ENCODE measurements around the gene RPL27A.

RPL27A gene

GRCh38 chr11:8702598-8702915, 20.0 kb downstream of the RPL27A start:
- no peak for DNase-seq

GRCh38 chr11:8704136-8704535, 21.5 kb downstream of the RPL27A start:
- no peak for DNase-seq

DNA sequence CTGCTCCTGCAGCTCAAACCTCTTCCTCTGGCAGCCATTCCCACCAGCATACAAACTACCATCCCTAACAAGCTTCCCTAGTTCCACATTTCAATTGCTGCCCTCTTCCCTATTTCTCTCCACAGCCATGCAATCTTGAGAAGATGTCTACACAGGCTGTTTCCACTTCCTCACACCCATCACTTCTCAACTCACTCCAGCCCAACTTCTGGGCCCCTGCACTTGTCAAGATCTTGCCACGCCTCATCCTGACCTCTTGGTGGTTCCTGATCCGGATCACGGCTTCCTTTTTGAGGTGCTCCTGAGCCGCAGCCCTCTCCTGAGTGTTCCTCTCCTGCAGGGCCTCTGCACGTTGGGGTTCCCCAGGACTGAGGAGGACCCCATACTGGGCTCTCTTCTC, 22.6 kb downstream of the RPL27A start:
- DNase-seq, result no peak

DNA sequence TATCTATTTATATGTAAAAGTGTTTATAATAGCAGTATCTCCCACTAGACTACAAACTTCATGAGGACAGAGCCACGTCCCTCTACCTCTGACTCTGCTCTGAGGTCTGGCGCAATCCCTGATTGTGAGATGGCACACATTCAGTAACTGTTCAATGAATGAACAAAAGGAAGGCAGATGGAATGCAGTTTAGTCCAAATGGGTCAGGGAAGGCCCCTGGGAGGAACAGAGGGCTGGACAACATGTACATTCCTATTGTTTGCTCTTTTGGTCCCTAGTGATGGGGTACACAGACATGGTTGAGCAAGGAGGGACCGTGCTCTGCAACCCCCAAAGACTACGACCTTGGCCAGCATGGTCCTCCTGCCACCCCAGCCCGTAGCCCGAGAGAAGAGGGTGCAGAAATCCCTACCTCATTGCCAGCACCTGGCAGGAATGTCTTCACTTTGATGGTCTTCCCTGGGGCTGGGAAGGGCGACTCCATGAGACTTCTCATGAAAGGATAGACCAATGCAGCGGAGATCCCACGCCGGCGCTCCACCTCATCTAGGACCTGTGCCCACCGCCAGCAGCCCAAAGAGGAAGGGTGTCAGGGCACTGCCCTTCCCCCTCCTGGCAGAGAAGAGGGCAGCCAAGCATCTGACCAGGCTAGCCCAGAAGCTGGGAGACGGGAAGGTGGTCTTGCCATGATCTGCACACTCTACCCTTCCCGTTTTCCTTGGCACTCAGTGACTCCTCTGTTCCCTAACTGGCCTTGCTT, 24.3 kb downstream of the RPL27A start:
- DNase-seq, result no peak

GRCh38 chr11:8707541-8708191, 25.1 kb downstream of the RPL27A start:
- peak; percentile 54 for DNase-seq

- DNase-seq, result no peak
Measured at GRCh38 chr11:8709002-8709672, 26.5 kb downstream of the RPL27A start.

- DNase-seq, result no peak
Measured at GRCh38 chr11:8709777-8710176, 27.2 kb downstream of the RPL27A start.

GRCh38 chr11:8711895-8712442, 29.4 kb downstream of the RPL27A start:
- no peak for DNase-seq

- no peak for DNase-seq
Measured at GRCh38 chr11:8712506-8712905, 29.9 kb downstream of the RPL27A start.

DNA sequence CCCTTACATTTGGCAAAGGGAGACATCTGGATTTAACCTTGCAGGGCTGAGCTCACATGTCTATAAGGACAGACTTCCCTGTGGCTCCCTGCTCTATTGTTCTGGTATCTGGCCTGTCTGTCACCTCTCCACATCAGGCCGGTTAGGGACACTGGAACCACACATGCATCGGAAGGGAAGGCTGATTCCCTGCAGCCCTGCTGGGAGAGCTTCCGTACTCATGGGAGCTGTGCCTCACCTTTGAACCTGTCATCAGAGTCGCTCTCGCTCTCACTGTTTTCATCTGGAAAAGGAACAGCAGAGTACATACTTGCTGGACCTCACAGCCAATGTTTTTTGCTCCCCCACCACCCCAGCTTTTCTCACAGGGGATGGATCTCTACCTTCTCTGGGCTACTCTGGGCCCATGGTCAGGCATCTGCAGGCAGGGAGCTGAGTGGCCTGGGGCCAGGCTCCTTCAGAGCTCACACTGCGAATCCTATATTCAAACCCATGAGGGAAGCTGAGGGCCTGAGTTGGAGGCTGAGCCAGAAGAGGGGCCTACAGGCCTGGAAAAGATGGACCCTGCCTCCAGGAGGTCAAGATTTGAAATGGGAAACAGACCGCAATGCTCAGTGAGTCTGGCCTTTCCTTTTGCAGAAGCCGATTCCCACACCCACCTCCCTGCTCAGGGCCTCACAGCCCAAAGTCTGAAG, 31.3 kb downstream of the RPL27A start:
- DNase-seq, result no peak

- no peak for DNase-seq
Measured at GRCh38 chr11:8714622-8715225, 32.1 kb downstream of the RPL27A start.

GRCh38 chr11:8715501-8715900, 32.9 kb downstream of the RPL27A start:
- no peak for DNase-seq

- DNase-seq, result no peak
Measured at GRCh38 chr11:8717544-8717875, 34.9 kb downstream of the RPL27A start.

DNA sequence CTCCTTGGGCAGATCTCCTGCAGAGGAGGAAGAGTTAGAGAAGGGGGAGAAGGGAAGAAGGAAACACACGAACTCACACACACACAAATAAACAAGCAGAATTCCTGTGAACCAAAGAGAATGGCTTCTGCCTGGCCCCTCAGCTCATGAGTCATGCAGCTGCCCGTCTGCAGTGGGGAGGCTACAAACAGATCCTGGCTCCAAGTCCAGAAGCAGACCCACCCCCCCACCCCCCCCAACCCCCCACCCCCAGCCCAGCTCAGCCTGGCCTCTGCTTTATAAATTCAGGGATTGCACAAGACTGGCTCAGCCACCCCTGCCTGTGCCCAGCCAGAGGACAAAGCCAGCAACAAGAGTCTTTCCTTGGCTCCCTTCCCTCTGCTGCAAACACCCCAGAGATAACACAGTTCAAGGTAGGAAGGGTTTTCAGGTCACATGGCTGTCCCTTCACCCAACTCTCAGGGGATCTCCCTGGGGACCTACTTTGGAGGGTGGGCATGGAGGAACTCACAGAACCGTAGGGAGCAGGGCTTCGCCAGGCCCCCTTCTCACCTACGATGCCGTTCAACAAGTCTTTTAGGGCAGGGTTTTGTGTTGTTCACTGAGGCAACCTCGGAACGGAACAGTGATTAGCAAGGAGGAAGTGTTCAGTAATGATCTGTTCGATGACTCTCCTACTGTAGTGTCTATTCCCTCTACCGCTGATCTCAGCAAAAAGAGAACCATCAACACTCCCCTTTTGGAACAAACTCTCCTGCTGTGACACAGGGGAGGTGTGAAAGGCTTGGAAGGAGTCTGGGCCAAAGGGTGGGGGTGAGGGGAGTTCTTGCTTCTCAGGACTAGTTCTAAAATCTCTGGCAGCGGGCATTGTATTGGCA, 35.5 kb downstream of the RPL27A start:
- DNase-seq, result no peak

DNA sequence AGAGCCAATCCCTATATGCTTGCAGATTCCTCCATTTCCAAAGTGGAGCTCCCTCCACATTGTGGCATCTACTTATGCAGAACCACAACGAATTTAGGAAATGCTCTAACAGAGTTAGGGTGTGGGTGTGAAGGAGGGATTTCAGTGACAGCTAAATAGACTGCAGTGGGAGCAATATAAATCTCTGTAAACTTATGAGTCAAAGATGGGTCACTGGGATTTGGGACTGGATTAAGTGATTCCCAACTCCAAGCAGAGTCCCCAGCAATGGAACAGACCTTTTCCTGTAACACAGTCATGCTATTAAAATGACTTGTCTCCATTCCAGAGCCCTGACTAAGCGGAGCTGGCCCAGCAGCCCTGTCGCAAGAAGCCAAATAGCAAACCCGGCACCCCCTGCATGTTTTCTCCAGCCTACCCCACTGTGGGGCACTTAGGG, 36.6 kb downstream of the RPL27A start:
- no peak for DNase-seq

DNA sequence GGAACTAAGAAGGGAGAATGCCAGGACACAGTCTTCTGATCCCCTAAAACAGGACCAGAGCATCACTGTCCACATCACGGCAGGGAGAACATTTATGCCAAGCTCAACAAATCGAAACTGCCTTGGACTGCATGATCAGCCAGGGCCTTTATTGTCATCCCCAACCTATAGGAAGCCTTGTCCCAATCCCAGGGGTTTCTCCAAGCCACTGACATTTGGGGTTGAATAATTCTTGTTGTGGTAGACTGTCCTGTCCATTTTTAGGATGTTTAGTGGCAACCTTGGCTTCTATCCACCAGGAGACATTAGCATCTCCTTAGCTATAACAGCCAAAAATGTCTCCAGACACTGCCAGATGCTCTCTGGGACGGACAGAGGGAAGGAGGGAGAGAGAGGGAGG, 37.1 kb downstream of the RPL27A start:
- no peak for DNase-seq

GRCh38 chr11:8720352-8720751, 37.8 kb downstream of the RPL27A start:
- DNase-seq, result no peak

GRCh38 chr11:8720868-8721608, 38.4 kb downstream of the RPL27A start:
- no peak for DNase-seq

DNA sequence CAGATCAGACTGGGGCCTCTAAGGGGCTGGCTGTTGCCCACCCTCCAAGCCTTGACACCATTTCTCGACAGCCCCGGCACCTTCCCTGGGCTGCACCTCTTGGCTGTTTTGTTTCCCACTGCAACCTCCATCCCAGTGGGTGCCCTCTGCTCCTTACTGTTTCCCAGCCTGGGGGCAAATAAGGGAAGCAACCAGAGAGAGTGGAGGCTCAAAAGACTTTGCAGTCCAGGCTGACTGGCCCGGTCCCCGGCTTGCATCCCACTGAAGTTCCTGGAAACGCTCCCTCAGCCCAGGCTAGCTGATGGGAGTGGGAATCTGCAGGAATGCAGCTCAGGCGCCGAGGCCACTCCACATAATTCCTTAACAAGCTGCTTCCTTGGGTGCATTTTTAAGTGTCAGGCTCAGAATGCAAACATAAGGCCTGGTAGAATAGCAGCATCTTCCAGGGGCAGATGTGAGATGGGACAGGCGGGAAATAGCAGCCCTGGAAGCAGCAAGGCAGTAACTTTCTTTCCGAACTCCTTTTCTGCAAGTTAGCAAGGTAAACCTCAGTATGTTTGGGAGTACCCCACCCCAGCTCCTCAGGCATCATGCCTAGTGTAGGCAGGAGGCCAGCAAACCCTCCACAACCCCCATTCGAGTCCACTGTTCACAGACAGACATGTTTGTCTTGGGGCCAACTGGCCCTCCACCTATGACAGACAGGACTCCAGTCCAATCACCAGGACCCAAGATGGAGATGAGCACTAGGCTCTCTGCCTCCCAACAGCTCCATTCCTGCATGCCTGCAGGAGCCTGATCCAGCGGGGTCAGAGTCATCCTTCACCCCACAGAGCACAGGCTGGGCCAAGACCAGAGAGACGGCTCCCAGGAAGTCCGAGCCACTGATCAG, 39.3 kb downstream of the RPL27A start:
- DNase-seq, result no peak

- DNase-seq, result no peak
Measured at GRCh38 chr11:8722809-8723208, 40.2 kb downstream of the RPL27A start.
